MM.1S (cell line): ENCODE results near the gene ZNF556.

ENCODE experiments used
- DNase-seq: peaks from one replicate; pipeline ENCODE4 v3.0.0-alpha.2; 2015
- H2AFZ ChIP-seq: fragments of 300-600 bp; sonication (generic); 2 replicates; pipeline ENCODE4 v1.6.0; 2016; ENCODE audit warnings: antibody characterized with exemption, low read length
- H3F3A ChIP-seq: fragments of 300-600 bp; sonication (generic); 2 replicates; pipeline ENCODE4 v1.6.1; 2016; ENCODE audit warnings: mild to moderate bottlenecking, antibody characterized with exemption, low read length, moderate library complexity, mixed read lengths; ENCODE audit not compliant: insufficient read depth
- H3K27ac ChIP-seq: fragments of 300-600 bp; sonication (generic); 2 replicates; pipeline ENCODE4 v1.5.1; 2016; ENCODE audit warnings: mild to moderate bottlenecking, low read length
- H3K27me3 ChIP-seq: fragments of 300-600 bp; sonication (generic); replicated peaks from 2 replicates; pipeline ENCODE4 v1.6.0; 2016; ENCODE audit warnings: low read length; ENCODE audit not compliant: insufficient read depth
- H3K36me3 ChIP-seq: fragments of 300-600 bp; sonication (generic); replicated peaks from 2 replicates; pipeline ENCODE4 v1.6.1; 2016; ENCODE audit warnings: mild to moderate bottlenecking, low read length, mixed read lengths; ENCODE audit not compliant: insufficient read depth
- H3K4me1 ChIP-seq: fragments of 300-600 bp; sonication (generic); 2 replicates; pipeline ENCODE4 v1.6.1; 2016; ENCODE audit warnings: low read length, mixed read lengths
- H3K4me2 ChIP-seq: fragments of 300-600 bp; sonication (generic); 2 replicates; pipeline ENCODE4 v1.6.0; 2016; ENCODE audit warnings: low read depth, low read length
- H3K4me3 ChIP-seq: fragments of 300-600 bp; sonication (generic); 2 replicates; pipeline ENCODE4 v1.5.1; 2016; ENCODE audit warnings: low read length, mixed read lengths
- H3K79me2 ChIP-seq: fragments of 300-600 bp; sonication (generic); 2 replicates; pipeline ENCODE4 v1.6.1; 2016; ENCODE audit warnings: mixed run types, low read length, mixed read lengths
- H3K9ac ChIP-seq: fragments of 300-600 bp; sonication (generic); 2 replicates; pipeline ENCODE4 v1.6.1; 2016; ENCODE audit warnings: low read length, mixed read lengths
- H3K9me2 ChIP-seq: fragments of 300-600 bp; sonication (generic); replicated peaks from 2 replicates; pipeline ENCODE4 v1.6.1; 2016; ENCODE audit warnings: mild to moderate bottlenecking, low read length, mixed read lengths; ENCODE audit not compliant: insufficient read depth
- H3K9me3 ChIP-seq: fragments of 300-600 bp; sonication (generic); replicated peaks from 2 replicates; pipeline ENCODE4 v1.6.1; 2016; ENCODE audit warnings: mild to moderate bottlenecking, low read length, mixed read lengths; ENCODE audit not compliant: insufficient read depth
- H4K20me1 ChIP-seq: fragments of 300-600 bp; sonication (generic); 2 replicates; pipeline ENCODE4 v1.6.1; 2016; ENCODE audit warnings: mild to moderate bottlenecking, low read length, moderate library complexity, mixed read lengths; ENCODE audit not compliant: insufficient read depth
- CTCF ChIP-seq: fragments of 300-600 bp; sonication (generic); IDR thresholded peaks from 2 replicates; pipeline ENCODE4 v1.5.1; 2016; ENCODE audit warnings: antibody characterized with exemption, low read length, mixed read lengths
- EZH2 ChIP-seq: fragments of 300-600 bp; sonication (generic); optimal IDR thresholded peaks from 2 replicates; pipeline ENCODE3; 2017; ENCODE audit warnings: low read depth, mild to moderate bottlenecking, antibody characterized with exemption, low read length, mixed read lengths
- EZH2phosphoT487 ChIP-seq: fragments of 300-600 bp; sonication (generic); IDR thresholded peaks from 2 replicates; pipeline ENCODE4 v1.6.1; 2018; ENCODE audit warnings: antibody characterized with exemption, low read length

ZNF556 gene

DNA sequence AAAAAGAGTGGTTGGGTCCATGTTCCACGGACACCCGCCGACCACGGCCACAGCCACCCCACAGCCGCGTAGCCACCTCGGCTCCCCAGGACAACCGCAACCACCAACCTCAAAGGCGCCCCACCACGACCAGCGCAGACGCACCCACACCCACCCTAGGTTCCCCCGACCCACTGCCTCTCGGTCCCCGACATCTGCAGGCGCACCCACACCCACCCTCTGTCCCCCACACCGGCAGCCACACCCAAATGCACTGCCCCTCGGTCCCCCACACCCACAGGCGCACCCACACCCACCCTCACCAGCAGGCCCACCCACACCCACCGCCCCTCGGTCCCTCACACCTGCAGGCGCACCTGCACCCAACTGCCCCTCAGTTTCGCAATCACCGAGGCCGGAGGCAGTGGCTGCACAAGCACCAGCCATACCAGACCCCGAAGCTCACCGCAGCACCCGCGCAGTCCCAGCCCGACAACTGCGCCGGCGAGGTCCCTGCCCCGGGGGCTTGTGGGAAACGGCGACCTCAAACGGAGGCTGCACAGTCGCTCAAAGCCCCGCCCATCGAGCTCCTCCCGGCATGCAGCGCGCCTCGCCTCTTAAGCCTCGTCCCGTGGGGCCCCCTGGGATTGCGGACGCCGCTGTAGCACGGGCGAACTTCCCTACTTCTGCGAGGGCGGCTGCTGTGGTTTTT, 59.4 kb downstream of the ZNF556 start:
- H3K4me1 ChIP-seq = no peaks in the 10 kb centered on the region
- peaks cover 49% of the 10 kb centered on the region for H3K27me3 ChIP-seq
- H3K9me3 ChIP-seq = no peaks in the 10 kb centered on the region
- H4K20me1 ChIP-seq = no peaks in the 10 kb centered on the region
- H3F3A ChIP-seq = no peaks in the 10 kb centered on the region
- H3K79me2 ChIP-seq = no peaks in the 10 kb centered on the region
- no peaks in the 10 kb centered on the region; the same call in 1 of the 2 replicates for H3K9me2 ChIP-seq
- no peak overlapping the region for H3K4me3 ChIP-seq
- no peak for DNase-seq
- H3K27ac ChIP-seq = no peak overlapping the region
- no peak overlapping the region for H2AFZ ChIP-seq
- H3K36me3 ChIP-seq = no peaks in the 10 kb centered on the region
- no peak overlapping the region for H3K9ac ChIP-seq
- H3K4me2 ChIP-seq = no peak overlapping the region
- TF ChIP-seq EZH2phosphoT487 = no peak
- no peak for TF ChIP-seq EZH2
- no peak for TF ChIP-seq CTCF

DNA sequence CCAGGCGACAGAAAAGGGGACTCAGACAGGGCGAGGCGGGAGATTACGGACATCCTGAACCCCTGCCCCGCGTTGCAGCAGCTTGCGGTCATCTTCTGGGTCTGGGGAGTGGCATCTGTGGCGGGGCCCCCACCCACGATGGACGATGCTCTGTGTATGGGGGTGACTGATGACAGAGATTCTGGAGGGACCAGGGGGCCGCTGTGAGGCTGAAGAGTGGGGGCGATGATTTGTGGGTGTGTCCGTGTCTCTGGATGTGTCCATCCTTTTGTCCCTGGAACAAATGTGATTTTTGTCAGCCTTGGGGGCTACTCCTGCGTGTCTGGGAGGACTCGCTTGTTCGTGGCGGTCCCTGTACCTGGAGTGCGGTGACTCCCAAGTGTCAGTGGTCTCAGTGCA, 59.9 kb downstream of the ZNF556 start:
- H3K27me3 ChIP-seq = peaks cover 43% of the 10 kb centered on the region
- no peaks in the 10 kb centered on the region for H3K79me2 ChIP-seq
- H3K9me3 ChIP-seq = no peaks in the 10 kb centered on the region
- TF ChIP-seq EZH2 (no peak), EZH2phosphoT487 (no peak), CTCF (no peak)
- H3K27ac ChIP-seq = no peak overlapping the region
- H3K4me1 ChIP-seq = no peaks in the 10 kb centered on the region
- H4K20me1 ChIP-seq = no peaks in the 10 kb centered on the region
- H2AFZ ChIP-seq = no peak overlapping the region
- H3K4me2 ChIP-seq = no peak overlapping the region
- no peak overlapping the region for H3K9ac ChIP-seq
- no peak for DNase-seq
- no peaks in the 10 kb centered on the region for H3K36me3 ChIP-seq
- H3K9me2 ChIP-seq = no peaks in the 10 kb centered on the region; the same call in 1 of the 2 replicates
- H3K4me3 ChIP-seq = no peak overlapping the region
- no peaks in the 10 kb centered on the region for H3F3A ChIP-seq
